ENCODE measurements around the gene GOLGA1. TPM values are rescaled to one million over a fixed set of nuclear protein-coding genes. Genes with fewer than 3 reads are reported as not detected.

The GOLGA1 gene
- total and polyA plus RNA-seq, 9 donors, result 9.1 to 14.2 (median 10.0) TPM

GRCh38 chr9:124861342-124862229 is 79.3 kb downstream of the GOLGA1 start, which contains the start of the genes ARPC5L and RPL35:
Gene ARPC5L (plus strand): TSS chr9:124862130. CDS start chr9:124869291, 7,161 bp downstream.
Gene RPL35 (minus strand): TSS chr9:124861957. CDS start chr9:124861912, 45 bp downstream.
- Histone ChIP-seq H3K36me3 (ENCODE audit: control insufficient read depth, insufficient read depth, low read length) (peaks cover 45% of the 10 kb centered on the region), H3K27ac (ENCODE audit: low read length) (peak within 1 kb of the TSS; percentile 89), H3K27me3 (ENCODE audit: control insufficient read depth, insufficient read depth, low read length) (no peaks in the 10 kb centered on the region), H3K4me3 (ENCODE audit: low read length) (peak within 1 kb of the TSS; percentile 100), H3K9me3 (replicated peaks; ENCODE audit: control insufficient read depth, low read depth, low read length) (no peaks in the 10 kb centered on the region), H3K4me1 (ENCODE audit: control insufficient read depth, insufficient read depth, low read length) (peaks cover 37% of the 10 kb centered on the region)
- DNase-seq, result peak; percentile 97
- WGBS (ENCODE audit: insufficient coverage), result under 1% methylated on average over 92 of the region's 92 CpGs

DNA sequence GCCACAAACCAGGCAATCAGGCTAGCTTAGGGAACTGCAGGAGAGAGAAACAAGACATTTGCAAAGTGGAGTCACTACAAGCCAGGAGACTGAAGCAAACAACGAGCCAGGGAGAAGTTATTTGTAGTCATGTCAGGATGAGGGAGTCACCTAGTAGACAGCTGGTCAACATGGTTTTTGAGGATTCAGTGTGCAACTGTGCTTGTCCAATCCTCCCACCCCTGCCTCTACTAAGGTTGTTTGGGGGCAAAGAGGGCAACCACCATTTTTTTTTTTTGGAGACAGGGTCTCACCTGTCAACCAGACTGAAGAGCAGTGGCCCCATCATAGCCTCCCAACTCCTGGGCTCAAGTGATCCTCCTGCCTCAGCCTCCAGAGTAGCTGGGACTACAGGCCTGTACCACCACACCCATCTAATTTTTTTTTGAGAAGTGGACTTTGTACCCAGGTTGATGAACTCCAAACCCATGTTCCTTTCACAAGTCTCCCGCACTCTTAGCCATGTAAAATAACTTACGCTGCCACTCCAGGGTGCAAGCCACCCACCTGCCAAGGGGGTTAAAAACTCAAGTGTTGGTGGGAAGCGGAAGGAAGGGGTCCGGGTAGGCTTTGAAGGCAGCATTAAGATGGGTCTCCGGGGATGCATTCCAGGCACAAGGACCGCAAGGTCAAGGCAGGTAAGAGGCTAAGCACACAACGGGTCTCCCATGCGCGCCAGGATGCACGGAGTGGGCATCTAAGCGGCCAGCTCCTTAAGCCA is 80.1 kb downstream of the GOLGA1 start:
- Histone ChIP-seq H3K36me3 (ENCODE audit: control insufficient read depth, insufficient read depth, low read length) (peaks cover 53% of the 10 kb centered on the region), H3K9me3 (replicated peaks; ENCODE audit: control insufficient read depth, low read depth, low read length) (no peaks in the 10 kb centered on the region), H3K27ac (ENCODE audit: low read length) (peak overlapping the region; percentile 89), H3K4me1 (ENCODE audit: control insufficient read depth, insufficient read depth, low read length) (peaks cover 37% of the 10 kb centered on the region), H3K4me3 (ENCODE audit: low read length) (peak overlapping the region; percentile 100), H3K27me3 (ENCODE audit: control insufficient read depth, insufficient read depth, low read length) (no peaks in the 10 kb centered on the region)
- peak; percentile 45 for DNase-seq
- 3% methylated on average over 10 of the region's 12 CpGs for WGBS (ENCODE audit: insufficient coverage)

DNA sequence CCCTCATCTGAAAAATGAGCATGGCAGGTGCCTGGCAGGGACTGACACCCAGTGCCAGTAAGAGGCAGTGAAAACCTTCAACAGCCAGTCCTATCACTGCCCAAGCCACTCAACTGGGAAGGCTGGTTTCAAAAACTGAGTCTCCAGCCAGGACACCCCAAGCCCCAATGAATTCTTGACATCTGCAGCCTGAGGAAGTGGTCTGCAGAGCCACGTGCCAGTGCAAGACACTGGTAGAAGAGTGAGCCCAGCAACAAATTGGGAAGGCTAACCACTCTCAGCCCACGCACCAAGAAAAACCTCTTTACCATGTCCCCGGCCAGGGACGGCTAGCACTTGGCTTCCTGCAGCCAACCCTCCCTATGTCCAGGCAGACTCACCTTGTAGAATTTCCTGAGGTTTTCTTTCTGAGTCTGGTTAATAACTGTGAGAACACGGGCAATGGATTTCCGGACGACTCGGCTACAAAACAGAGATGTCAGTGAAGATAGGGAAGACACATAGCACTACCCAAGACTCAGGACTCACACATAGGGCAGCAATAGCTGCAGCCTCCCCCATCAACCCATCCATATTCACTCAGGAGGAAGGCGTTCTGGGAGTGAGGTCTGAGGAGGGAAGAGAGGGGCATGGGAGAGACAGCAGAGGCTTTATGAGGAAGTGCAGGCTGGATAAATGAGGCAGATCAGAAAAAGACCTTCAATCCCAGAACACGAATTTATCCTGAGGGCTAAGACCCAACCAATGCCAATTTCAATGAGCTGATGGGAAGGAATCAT is 80.9 kb downstream of the GOLGA1 start:
- peaks cover 37% of the 10 kb centered on the region for H3K4me1 ChIP-seq (ENCODE audit: control insufficient read depth, insufficient read depth, low read length)
- peak overlapping the region; percentile 100 for H3K4me3 ChIP-seq (ENCODE audit: low read length)
- H3K36me3 ChIP-seq (ENCODE audit: control insufficient read depth, insufficient read depth, low read length), result peaks cover 54% of the 10 kb centered on the region
- H3K27me3 ChIP-seq (ENCODE audit: control insufficient read depth, insufficient read depth, low read length), result no peaks in the 10 kb centered on the region
- 67% methylated on average over 1 of the region's 10 CpGs for WGBS (ENCODE audit: insufficient coverage)
- DNase-seq, result no peak
- H3K27ac ChIP-seq (ENCODE audit: low read length), result peak overlapping the region; percentile 89
- H3K9me3 ChIP-seq (replicated peaks; ENCODE audit: control insufficient read depth, low read depth, low read length), result no peaks in the 10 kb centered on the region

- peaks cover 54% of the 10 kb centered on the region for H3K36me3 ChIP-seq (ENCODE audit: control insufficient read depth, insufficient read depth, low read length)
- 74% methylated on average over 5 of the region's 9 CpGs for WGBS (ENCODE audit: insufficient coverage)
- H3K27ac ChIP-seq (ENCODE audit: low read length), result peak overlapping the region; percentile 69
Observed at GRCh38 chr9:124858330-124859046, 82.4 kb downstream of the GOLGA1 start.

GRCh38 chr9:124857533-124858162 is 83.2 kb downstream of the GOLGA1 start:
- H3K27ac ChIP-seq (ENCODE audit: low read length), result peak overlapping the region; percentile 9
- no peaks in the 10 kb centered on the region for H3K9me3 ChIP-seq (replicated peaks; ENCODE audit: control insufficient read depth, low read depth, low read length)
- peaks cover 46% of the 10 kb centered on the region for H3K4me1 ChIP-seq (ENCODE audit: control insufficient read depth, insufficient read depth, low read length)
- WGBS (ENCODE audit: insufficient coverage), result 88% methylated on average over 19 of the region's 24 CpGs
- no peaks in the 10 kb centered on the region for H3K27me3 ChIP-seq (ENCODE audit: control insufficient read depth, insufficient read depth, low read length)
- H3K36me3 ChIP-seq (ENCODE audit: control insufficient read depth, insufficient read depth, low read length), result peaks cover 54% of the 10 kb centered on the region
- DNase-seq, result no peak
- H3K4me3 ChIP-seq (ENCODE audit: low read length), result no peak overlapping the region

More at GRCh38 chr9:124858330-124859046, 82.4 kb downstream of the GOLGA1 start:
- DNase-seq, result peak; percentile 70
- H3K27me3 ChIP-seq (ENCODE audit: control insufficient read depth, insufficient read depth, low read length), result no peaks in the 10 kb centered on the region
- peaks cover 38% of the 10 kb centered on the region for H3K4me1 ChIP-seq (ENCODE audit: control insufficient read depth, insufficient read depth, low read length)
- no peak overlapping the region for H3K4me3 ChIP-seq (ENCODE audit: low read length)
- no peaks in the 10 kb centered on the region for H3K9me3 ChIP-seq (replicated peaks; ENCODE audit: control insufficient read depth, low read depth, low read length)

GRCh38 chr9:124855944-124856765 is 84.7 kb downstream of the GOLGA1 start:
- Histone ChIP-seq H3K9me3 (replicated peaks; ENCODE audit: control insufficient read depth, low read depth, low read length) (no peaks in the 10 kb centered on the region), H3K4me3 (ENCODE audit: low read length) (no peak overlapping the region), H3K36me3 (ENCODE audit: control insufficient read depth, insufficient read depth, low read length) (peaks cover 54% of the 10 kb centered on the region), H3K4me1 (ENCODE audit: control insufficient read depth, insufficient read depth, low read length) (peaks cover 61% of the 10 kb centered on the region), H3K27ac (ENCODE audit: low read length) (no peak overlapping the region), H3K27me3 (ENCODE audit: control insufficient read depth, insufficient read depth, low read length) (no peaks in the 10 kb centered on the region)
- 53% methylated on average over 12 of the region's 16 CpGs for WGBS (ENCODE audit: insufficient coverage)
- DNase-seq, result no peak

- Histone ChIP-seq H3K27ac (ENCODE audit: low read length) (no peak overlapping the region), H3K27me3 (ENCODE audit: control insufficient read depth, insufficient read depth, low read length) (no peaks in the 10 kb centered on the region), H3K9me3 (replicated peaks; ENCODE audit: control insufficient read depth, low read depth, low read length) (no peaks in the 10 kb centered on the region), H3K4me1 (ENCODE audit: control insufficient read depth, insufficient read depth, low read length) (peaks cover 59% of the 10 kb centered on the region), H3K36me3 (ENCODE audit: control insufficient read depth, insufficient read depth, low read length) (peaks cover 48% of the 10 kb centered on the region), H3K4me3 (ENCODE audit: low read length) (no peak overlapping the region)
- DNase-seq, result no peak
- 79% methylated on average over 18 of the region's 18 CpGs for WGBS (ENCODE audit: insufficient coverage)
Observed at GRCh38 chr9:124855566-124855943, 85.3 kb downstream of the GOLGA1 start.

GRCh38 chr9:124854822-124855221 is 86.1 kb downstream of the GOLGA1 start:
- peaks cover 41% of the 10 kb centered on the region for H3K36me3 ChIP-seq (ENCODE audit: control insufficient read depth, insufficient read depth, low read length)
- no peak overlapping the region for H3K27ac ChIP-seq (ENCODE audit: low read length)
- no peaks in the 10 kb centered on the region for H3K27me3 ChIP-seq (ENCODE audit: control insufficient read depth, insufficient read depth, low read length)
- DNase-seq, result no peak
- peaks cover 57% of the 10 kb centered on the region for H3K4me1 ChIP-seq (ENCODE audit: control insufficient read depth, insufficient read depth, low read length)
- no peaks in the 10 kb centered on the region for H3K9me3 ChIP-seq (replicated peaks; ENCODE audit: control insufficient read depth, low read depth, low read length)
- 43% methylated on average over 1 of the region's 7 CpGs for WGBS (ENCODE audit: insufficient coverage)
- H3K4me3 ChIP-seq (ENCODE audit: low read length), result no peak overlapping the region

Data from muscle of leg (tissue), 11 donors.